Measurements from ENCODE around the gene HNF1A. TPM values are rescaled to one million over a fixed set of nuclear protein-coding genes. Genes with fewer than 3 reads are reported as not detected.
A peak's percentile ranks its signal among the peaks of the same experiment; 100 is the strongest.

HNF1A gene
- total and polyA plus RNA-seq, 2 of the 13 experiments (the other 11 are each of a cell fraction or from before 2014, with no cell fraction given): 13.4 to 34.7 TPM

GRCh38 chr12:120979862-120980696, 1.7 kb downstream of the HNF1A start (continued):
- peak; percentile 41; the same call in 1 of the 2 replicates for TF ChIP-seq E2F1 (CRISPR knock-in tag; IDR thresholded peaks at IDR 0.05)
- TF ChIP-seq ZNF7 (CRISPR knock-in tag; IDR thresholded peaks at IDR 0.05): no peak
- no peak for TF ChIP-seq HBP1 (CRISPR knock-in tag; IDR thresholded peaks at IDR 0.05; ENCODE audit: low read depth)
- TF ChIP-seq HOXA3 (CRISPR knock-in tag; IDR thresholded peaks at IDR 0.05): peak; percentile 64
- peak; percentile 80; the same call in 1 of the 2 replicates for TF ChIP-seq SMYD3 (CRISPR knock-in tag; IDR thresholded peaks at IDR 0.05)
- TF ChIP-seq TMF1 (CRISPR knock-in tag; IDR thresholded peaks at IDR 0.05; ENCODE audit: low read depth): peak; percentile 93
- TF ChIP-seq MAFG (CRISPR knock-in tag; IDR thresholded peaks at IDR 0.05): no peak
- TF ChIP-seq SPEN (CRISPR knock-in tag; IDR thresholded peaks at IDR 0.05; ENCODE audit: low read depth): peak; percentile 74; the same call in 1 of the 2 replicates
- TF ChIP-seq ZFP62 (CRISPR knock-in tag; IDR thresholded peaks at IDR 0.05): no peak
- no peak for TF ChIP-seq ZNF75D (CRISPR knock-in tag; IDR thresholded peaks at IDR 0.05; ENCODE audit: borderline replicate concordance)
- no peak for TF ChIP-seq ZBTB14 (CRISPR knock-in tag; IDR thresholded peaks at IDR 0.05)
- TF ChIP-seq SYNCRIP (IDR thresholded peaks at IDR 0.05; ENCODE audit: insufficient read depth, low read depth, low read length): no peak
- TF ChIP-seq NFYC (CRISPR knock-in tag; IDR thresholded peaks at IDR 0.05): no peak
- TF ChIP-seq NFAT5 (CRISPR knock-in tag; IDR thresholded peaks at IDR 0.05): peak; percentile 60; the same call in 1 of the 2 replicates
- no peak for TF ChIP-seq ZBTB1 (CRISPR knock-in tag; IDR thresholded peaks at IDR 0.05; ENCODE audit: borderline replicate concordance)
- TF ChIP-seq EHMT2 (IDR thresholded peaks at IDR 0.05; ENCODE audit: borderline replicate concordance, low read depth, low read length): no peak; the same call in 1 of the 2 replicates
- 0 out of 2 replicates have a peak, but pooled peaks have one; percentile 17 for TF ChIP-seq ZSCAN22 (CRISPR knock-in tag; IDR thresholded peaks at IDR 0.05)
- TF ChIP-seq ZNF709 (CRISPR knock-in tag; IDR thresholded peaks at IDR 0.05): no peak
- peak; percentile 80; the same call in 1 of the 2 replicates for TF ChIP-seq MED13 (CRISPR knock-in tag; IDR thresholded peaks at IDR 0.05)

Data from HepG2 (cell line).